22Rv1 (cell line): Measurements from ENCODE around the gene GNAI3.

ENCODE experiments used
- CTCF ChIP-seq: fragments of 450-650 bp; IDR thresholded peaks from 2 replicates; pipeline ENCODE4 v1.5.1; 2017; ENCODE audit warnings: mild to moderate bottlenecking
- ZFX ChIP-seq: fragments of 450-650 bp; IDR thresholded peaks from 2 replicates; pipeline ENCODE4 v1.6.1; 2017; ENCODE audit warnings: antibody characterized with exemption, borderline replicate concordance

GRCh38 chr1:109667452-109668122 lies 119.2 kb downstream of the GNAI3 start, which contains the start of gene GSTM2:
- TF ChIP-seq CTCF: no peak
- TF ChIP-seq ZFX: no peak
